ENCODE measurements around the gene RIN1. TPM values are rescaled to one million over a fixed set of nuclear protein-coding genes. Genes with fewer than 3 reads are reported as not detected.
"Not testable (repeated sequence)": the region's sequence is repeated elsewhere in the genome, so short reads cannot be mapped to it uniquely, and the experiment has no call there.

RIN1 gene
- total and polyA plus RNA-seq, 3 experiments from 2014 or later = 1.5 to 2.3 (median 1.7) TPM

DNA sequence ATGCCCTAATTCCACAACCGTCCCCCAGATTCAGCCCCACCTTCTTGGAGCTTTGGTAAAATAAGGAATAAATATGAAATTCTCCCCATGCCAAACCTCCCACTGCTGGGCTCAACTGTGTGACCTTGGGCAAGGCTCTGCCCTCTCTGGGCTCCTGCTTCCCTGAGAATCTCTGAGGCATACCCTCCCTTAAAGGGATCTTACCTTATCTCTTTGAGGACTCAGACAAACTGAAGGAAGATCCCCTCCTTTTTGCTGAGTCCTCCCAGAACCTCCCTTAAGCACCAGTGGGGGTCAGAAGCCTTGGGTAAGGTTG, 22.1 kb downstream of the RIN1 start:
- peaks cover 53% of the 10 kb centered on the region for H3K4me1 ChIP-seq (ENCODE audit: insufficient read depth, low read length)
- H3K9me3 Mint-ChIP-seq = no peaks in the 10 kb centered on the region
- POLR2A ChIA-PET = interaction anchor here (0.6 kb wide), 2 partner anchors 132 to 810 kb away, joined by 3 to 4 read pairs; no protein-coding TSS in a partner anchor
- peaks cover 0 to 3% of the 10 kb centered on the region in 2 donors for H3K27me3 Mint-ChIP-seq
- peak overlapping the region; percentile 88 to 98 (median 94) for H3K27ac Mint-ChIP-seq
- H3K4me3 Mint-ChIP-seq = peak overlapping the region; percentile 63 to 93 (median 73)
- CTCF ChIA-PET = interaction anchor here (1.2 to 4.5 kb wide), 5 partner anchors 11 to 75 kb away, joined by 3 to 72 read pairs (median 47); partner anchors contain the start of genes BRMS1 and RIN1
- H3K36me3 Mint-ChIP-seq = peaks cover 0 to 3% (median 0%) of the 10 kb centered on the region in 3 donors
- H3K27ac ChIP-seq (ENCODE audit: low read depth, low read length) = no peak overlapping the region
- no peaks in the 10 kb centered on the region for H3K27me3 ChIP-seq (ENCODE audit: insufficient read depth, low read length, poor library complexity, severe bottlenecking)
- peak overlapping the region; percentile 70 for H3K4me3 ChIP-seq (ENCODE audit: low read length)
- DNase-seq = no peak
- peaks cover 39 to 55% (median 48%) of the 10 kb centered on the region in 3 donors for H3K4me1 Mint-ChIP-seq
- H3K9me3 ChIP-seq (ENCODE audit: low read length) = no peaks in the 10 kb centered on the region
- no peaks in the 10 kb centered on the region for H3K36me3 ChIP-seq (ENCODE audit: insufficient read depth, low read length)

DNA sequence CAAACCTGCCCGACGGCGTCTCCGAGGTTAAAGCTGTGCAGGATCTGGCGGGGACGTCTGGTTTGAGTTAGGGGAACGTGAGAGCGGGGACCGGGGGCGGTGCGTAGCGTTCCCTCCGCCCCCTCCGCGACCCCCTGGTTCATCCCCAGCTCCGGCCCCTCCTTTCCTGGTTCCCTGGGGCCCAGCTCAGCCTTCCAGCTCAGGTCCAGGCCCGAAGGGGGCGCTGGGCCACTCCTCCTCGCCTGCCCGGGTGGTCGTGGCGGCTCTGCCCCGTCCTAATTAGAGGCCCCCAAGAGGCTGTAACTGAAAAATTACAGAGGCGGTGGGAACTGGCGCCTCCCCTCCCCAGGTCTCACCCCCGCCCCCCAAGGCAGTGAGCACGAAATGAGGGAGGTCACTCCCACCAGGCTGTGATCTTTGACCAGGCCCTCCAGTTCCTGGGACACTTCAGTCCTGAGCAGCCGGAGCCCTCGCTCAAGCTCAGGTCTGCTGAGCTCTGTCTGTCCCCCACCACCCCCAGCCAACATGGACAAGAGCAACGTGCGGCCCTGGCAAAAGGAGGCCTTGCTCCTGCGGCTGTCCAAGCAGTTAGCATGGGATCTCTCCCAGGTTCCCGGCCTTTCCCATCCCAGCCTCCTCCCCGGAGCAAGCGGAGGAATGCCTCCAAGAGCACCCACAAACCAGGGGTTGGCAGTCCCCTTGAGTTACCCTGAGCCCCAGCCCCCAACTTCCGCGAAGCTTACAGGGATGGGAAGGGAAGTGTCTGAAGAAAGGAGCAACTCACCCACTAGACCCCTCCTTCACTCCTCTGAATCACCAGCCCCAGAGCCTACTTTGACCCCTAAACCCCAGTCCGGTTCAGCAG, 22.7 kb downstream of the RIN1 start:
- no peaks in the 10 kb centered on the region for H3K9me3 ChIP-seq (ENCODE audit: low read length)
- H3K27me3 ChIP-seq (ENCODE audit: insufficient read depth, low read length, poor library complexity, severe bottlenecking) = no peaks in the 10 kb centered on the region
- peak overlapping the region; percentile 65 for H3K27ac ChIP-seq (ENCODE audit: low read depth, low read length)
- POLR2A ChIA-PET = interaction anchor here (0.6 to 3.0 kb wide), 13 partner anchors 9 to 809 kb away, joined by 3 to 22 read pairs (median 7); partner anchors contain the start of genes B4GAT1, RAB1B, RIN1 and SLC29A2
- H3K36me3 Mint-ChIP-seq = peaks cover 0 to 3% (median 0%) of the 10 kb centered on the region in 3 donors
- CTCF ChIA-PET = interaction anchor here (0.9 to 4.7 kb wide), 16 partner anchors 8 to 454 kb away, joined by 3 to 72 read pairs (median 16); partner anchors contain the start of genes B4GAT1, BRMS1, MRPL11 and MUS81
- no peaks in the 10 kb centered on the region for H3K36me3 ChIP-seq (ENCODE audit: insufficient read depth, low read length)
- peaks cover 47% of the 10 kb centered on the region for H3K4me1 ChIP-seq (ENCODE audit: insufficient read depth, low read length)
- H3K4me3 Mint-ChIP-seq = peak overlapping the region; percentile 87 to 94 (median 93)
- peaks cover 33 to 49% (median 42%) of the 10 kb centered on the region in 3 donors for H3K4me1 Mint-ChIP-seq
- H3K27ac Mint-ChIP-seq = peak overlapping the region; percentile 91 to 99 (median 97)
- H3K27me3 Mint-ChIP-seq = peaks cover 0 to 3% of the 10 kb centered on the region in 2 donors
- peak in 2 of 5 donors; percentile 32 to 51 for DNase-seq
- H3K9me3 Mint-ChIP-seq = no peaks in the 10 kb centered on the region
- H3K4me3 ChIP-seq (ENCODE audit: low read length) = peak overlapping the region; percentile 70

DNA sequence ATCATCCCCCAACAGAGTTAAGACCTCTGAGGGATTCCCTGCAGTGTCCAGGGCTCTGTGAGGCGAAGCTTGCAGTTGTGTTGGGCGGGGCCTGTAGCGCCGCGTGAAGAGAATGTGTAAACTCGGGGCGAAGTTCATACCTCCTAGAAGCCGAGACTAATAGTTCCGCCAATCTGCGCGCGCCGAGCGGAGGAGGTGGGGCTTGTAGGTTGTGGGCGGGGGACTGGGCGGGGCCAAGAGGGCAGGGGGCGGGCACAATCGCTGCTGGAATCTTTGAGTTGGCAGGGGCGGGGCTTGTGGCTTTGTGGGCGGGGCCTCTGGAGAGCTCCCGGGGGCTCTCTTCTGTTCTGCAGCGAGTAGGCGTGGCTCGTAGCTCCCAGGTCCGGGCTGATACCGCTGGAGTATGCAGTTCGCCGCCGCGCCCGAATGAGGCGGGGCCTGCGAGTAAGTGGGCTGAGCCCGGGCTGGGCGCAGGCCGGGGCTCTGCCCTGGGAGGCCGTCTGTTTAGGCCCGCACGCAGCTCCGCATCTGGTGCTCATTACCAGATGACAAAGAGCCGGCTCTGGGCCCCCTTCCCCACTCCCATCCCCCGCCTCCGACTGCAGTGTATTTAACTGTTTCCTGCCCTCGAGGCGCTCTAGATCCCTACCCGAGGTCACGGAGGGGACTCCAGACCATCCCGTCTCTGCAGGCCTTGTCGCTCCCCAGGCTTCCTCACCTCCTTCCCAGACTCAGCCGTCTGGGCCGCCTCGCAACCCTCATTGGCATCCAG, 23.5 kb downstream of the RIN1 start:
- CTCF ChIA-PET = interaction anchor here (0.6 to 4.7 kb wide), 24 partner anchors 9 to 1050 kb away, joined by 3 to 72 read pairs (median 10); partner anchors contain the start of genes B4GAT1, BRMS1, MRPL11 and MUS81
- Histone ChIP-seq H3K4me3 (ENCODE audit: low read length) (peak overlapping the region; percentile 70), H3K4me1 (ENCODE audit: insufficient read depth, low read length) (peaks cover 39% of the 10 kb centered on the region), H3K27ac (ENCODE audit: low read depth, low read length) (peak overlapping the region; percentile 66), H3K9me3 (ENCODE audit: low read length) (no peaks in the 10 kb centered on the region), H3K36me3 (ENCODE audit: insufficient read depth, low read length) (no peaks in the 10 kb centered on the region), H3K27me3 (ENCODE audit: insufficient read depth, low read length, poor library complexity, severe bottlenecking) (no peaks in the 10 kb centered on the region)
- H3K27me3 Mint-ChIP-seq = peaks cover 0 to 3% of the 10 kb centered on the region in 2 donors
- DNase-seq = peak; percentile 97 to 99 (median 99)
- H3K27ac Mint-ChIP-seq = peak overlapping the region; percentile 91 to 99 (median 98)
- H3K9me3 Mint-ChIP-seq = no peaks in the 10 kb centered on the region
- peak overlapping the region; percentile 87 to 94 (median 93) for H3K4me3 Mint-ChIP-seq
- peaks cover 0 to 3% (median 0%) of the 10 kb centered on the region in 3 donors for H3K36me3 Mint-ChIP-seq
- peaks cover 25 to 41% (median 35%) of the 10 kb centered on the region in 3 donors for H3K4me1 Mint-ChIP-seq
- POLR2A ChIA-PET = interaction anchor here (0.6 to 3.0 kb wide), 19 partner anchors 9 to 718 kb away, joined by 3 to 22 read pairs (median 5); partner anchors contain the start of genes B4GAT1, RAB1B, RIN1 and SLC29A2

DNA sequence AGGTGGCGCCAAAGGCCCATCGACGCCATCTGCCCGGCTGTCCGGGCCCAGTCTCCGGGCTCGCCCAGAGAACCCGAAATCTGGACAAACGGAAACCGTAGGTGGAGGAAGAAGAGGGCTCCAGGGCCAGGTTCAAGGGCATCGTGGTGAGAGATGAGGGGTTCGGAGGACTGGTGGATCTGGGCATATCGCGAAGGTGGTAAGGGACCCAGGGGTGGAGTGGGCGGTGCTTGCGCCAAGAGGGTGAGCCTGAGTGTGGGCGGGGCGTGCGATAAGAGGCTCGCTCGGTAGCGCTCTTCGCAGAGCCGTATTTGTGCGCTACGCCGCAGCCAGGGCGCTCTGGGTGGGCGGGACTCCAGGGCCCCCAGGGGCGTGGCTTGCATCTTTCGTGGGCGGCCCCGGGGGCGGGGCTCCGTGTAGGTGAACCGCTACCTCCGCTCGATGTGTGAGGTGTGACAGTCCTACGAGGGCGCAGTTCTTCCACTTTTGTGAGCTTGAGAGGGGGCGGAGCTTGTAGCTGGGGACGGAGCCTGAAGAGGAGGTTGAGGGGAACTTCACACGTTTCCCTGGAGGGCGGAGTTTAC, 24.2 kb downstream of the RIN1 start:
- Mint-ChIP-seq H3K36me3 (peaks cover 0 to 3% (median 0%) of the 10 kb centered on the region in 3 donors), H3K9me3 (no peaks in the 10 kb centered on the region), H3K4me3 (peak overlapping the region; percentile 87 to 94 (median 93)), H3K27me3 (peaks cover 0 to 3% of the 10 kb centered on the region in 2 donors), H3K27ac (peak overlapping the region; percentile 91 to 99 (median 98)), H3K4me1 (peaks cover 19 to 34% (median 30%) of the 10 kb centered on the region in 3 donors)
- POLR2A ChIA-PET = interaction anchor here (0.5 to 3.0 kb wide), 19 partner anchors 10 to 810 kb away, joined by 3 to 22 read pairs (median 5); partner anchors contain the start of genes B4GAT1, RAB1B, RIN1 and SLC29A2
- H3K9me3 ChIP-seq (ENCODE audit: low read length) = no peaks in the 10 kb centered on the region
- peak overlapping the region; percentile 66 for H3K27ac ChIP-seq (ENCODE audit: low read depth, low read length)
- H3K36me3 ChIP-seq (ENCODE audit: insufficient read depth, low read length) = no peaks in the 10 kb centered on the region
- CTCF ChIA-PET = interaction anchor here (0.6 to 4.7 kb wide), 30 partner anchors 10 to 1921 kb away, joined by 3 to 72 read pairs (median 6); partner anchors contain the start of genes B4GAT1, BRMS1, MRPL11 and MUS81
- peak; percentile 96 to 100 (median 99) for DNase-seq
- no peaks in the 10 kb centered on the region for H3K27me3 ChIP-seq (ENCODE audit: insufficient read depth, low read length, poor library complexity, severe bottlenecking)
- peak overlapping the region; percentile 66 for H3K4me3 ChIP-seq (ENCODE audit: low read length)
- peaks cover 33% of the 10 kb centered on the region for H3K4me1 ChIP-seq (ENCODE audit: insufficient read depth, low read length)

DNA sequence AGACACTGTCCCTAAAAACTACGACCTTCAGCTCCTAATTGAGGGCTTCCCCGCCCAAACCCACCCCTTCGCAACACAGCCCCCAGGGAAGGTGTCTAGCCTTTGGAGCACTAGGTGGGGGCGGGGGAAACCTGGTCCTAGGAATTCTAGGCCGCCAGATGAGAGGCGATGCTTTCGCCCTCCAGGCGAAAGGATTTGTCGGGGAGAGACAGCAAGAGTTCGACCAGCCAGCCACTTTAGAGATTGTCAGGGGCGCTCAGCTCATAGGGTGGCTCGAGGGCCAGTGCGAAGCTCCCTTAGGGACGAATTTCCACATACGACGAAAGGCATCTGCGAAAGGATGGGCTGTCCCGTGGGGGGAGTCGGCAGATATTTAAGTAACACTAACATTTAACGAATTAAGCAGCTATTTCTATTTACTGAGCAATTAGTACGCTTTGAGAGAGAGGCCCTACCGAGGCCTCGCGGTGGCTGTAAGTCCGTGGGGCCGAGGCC, 24.7 kb downstream of the RIN1 start:
- H3K9me3 Mint-ChIP-seq = no peaks in the 10 kb centered on the region
- POLR2A ChIA-PET = interaction anchor here (0.5 to 3.0 kb wide), 10 partner anchors 11 to 809 kb away, joined by 4 to 22 read pairs (median 10); partner anchors contain the start of genes B4GAT1, RIN1, SLC29A2 and YIF1A
- peak overlapping the region; percentile 87 to 94 (median 93) for H3K4me3 Mint-ChIP-seq
- peaks cover 19 to 34% (median 30%) of the 10 kb centered on the region in 3 donors for H3K4me1 Mint-ChIP-seq
- Histone ChIP-seq H3K4me3 (ENCODE audit: low read length) (peak overlapping the region; percentile 64), H3K4me1 (ENCODE audit: insufficient read depth, low read length) (peaks cover 33% of the 10 kb centered on the region), H3K27me3 (ENCODE audit: insufficient read depth, low read length, poor library complexity, severe bottlenecking) (no peaks in the 10 kb centered on the region), H3K27ac (ENCODE audit: low read depth, low read length) (peak overlapping the region; percentile 66), H3K9me3 (ENCODE audit: low read length) (no peaks in the 10 kb centered on the region), H3K36me3 (ENCODE audit: insufficient read depth, low read length) (no peaks in the 10 kb centered on the region)
- peak overlapping the region; percentile 91 to 99 (median 98) for H3K27ac Mint-ChIP-seq
- peaks cover 0 to 3% of the 10 kb centered on the region in 2 donors for H3K27me3 Mint-ChIP-seq
- H3K36me3 Mint-ChIP-seq = peaks cover 0 to 3% (median 0%) of the 10 kb centered on the region in 3 donors
- DNase-seq = peak in 1 of 5 donors; percentile 52
- CTCF ChIA-PET = interaction anchor here (0.7 to 4.7 kb wide), 26 partner anchors 11 to 1920 kb away, joined by 3 to 72 read pairs (median 8); partner anchors contain the start of genes B4GAT1, BRMS1, MRPL11 and NPAS4

GRCh38 chr11:66310803-66311440, 25.3 kb downstream of the RIN1 start:
- not testable (repeated sequence) for H3K36me3 ChIP-seq (ENCODE audit: insufficient read depth, low read length); H3K4me3 Mint-ChIP-seq; H3K27ac ChIP-seq (ENCODE audit: low read depth, low read length); H3K36me3 Mint-ChIP-seq; H3K9me3 ChIP-seq (ENCODE audit: low read length); H3K27me3 Mint-ChIP-seq; H3K4me3 ChIP-seq (ENCODE audit: low read length); H3K27ac Mint-ChIP-seq; DNase-seq; H3K9me3 Mint-ChIP-seq; H3K27me3 ChIP-seq (ENCODE audit: insufficient read depth, low read length, poor library complexity, severe bottlenecking)
- CTCF ChIA-PET = interaction anchor here (0.7 to 4.7 kb wide), 26 partner anchors 11 to 1919 kb away, joined by 3 to 72 read pairs (median 8); partner anchors contain the start of genes B4GAT1, BRMS1, MRPL11 and NPAS4
- peaks cover 33% of the 10 kb centered on the region for H3K4me1 ChIP-seq (ENCODE audit: insufficient read depth, low read length)
- POLR2A ChIA-PET = interaction anchor here (0.6 to 3.0 kb wide), 6 partner anchors 11 to 72 kb away, joined by 4 to 22 read pairs (median 12); partner anchors contain the start of genes B4GAT1, RIN1 and SLC29A2
- H3K4me1 Mint-ChIP-seq = peaks cover 18 to 30% (median 26%) of the 10 kb centered on the region in 3 donors

All from CD8-positive, alpha-beta memory T cell (primary cell).